SK-N-MC (cell line): Measurements from ENCODE around the gene LUC7L3.

ENCODE experiments used
- EZH2 ChIP-seq: fragments of 200-600 bp; sonication (generic); IDR thresholded peaks from one replicate; pipeline ENCODE4 v1.6.1; 2017; ENCODE audit warnings: antibody characterized with exemption
- POLR2AphosphoS5 ChIP-seq: IDR thresholded peaks from 2 replicates; pipeline ENCODE4 v1.6.1; 2012; ENCODE audit warnings: mild to moderate bottlenecking, low read depth, low read length, borderline replicate concordance

GRCh38 chr17:50715471-50715870 lies 3.9 kb upstream of the LUC7L3 start:
- TF ChIP-seq POLR2AphosphoS5 (no peak), EZH2 (no peak)
